Osteoblast (primary cell): ENCODE measurements around the gene ADAMTS9. TPM values are rescaled to one million over a fixed set of nuclear protein-coding genes. Genes with fewer than 3 reads are reported as not detected.

Source experiments
- DNase-seq: peaks from one replicate; pipeline ENCODE4 v3.0.0; 2011; ENCODE audit warnings: low spot score, mixed read lengths; ENCODE audit not compliant: insufficient read length; ENCODE audit errors: missing footprints
- H2AFZ ChIP-seq: 2 replicates; pipeline ENCODE4 v1.6.0; 2011; ENCODE audit warnings: mild to moderate bottlenecking, low read length
- H3K27ac ChIP-seq: 2 replicates; pipeline ENCODE4 v1.5.1; 2011; ENCODE audit warnings: mild to moderate bottlenecking, low read depth, low read length, moderate library complexity
- H3K27me3 ChIP-seq: 2 replicates; pipeline ENCODE4 v1.6.0; 2012; ENCODE audit warnings: mild to moderate bottlenecking, control low read depth, inconsistent platforms, low read length, moderate library complexity; ENCODE audit not compliant: insufficient read depth
- H3K36me3 ChIP-seq: 2 replicates; pipeline ENCODE4 v1.5.1; 2011; ENCODE audit warnings: mild to moderate bottlenecking, low read length, control low read depth, moderate library complexity; ENCODE audit not compliant: insufficient read depth
- H3K4me1 ChIP-seq: 2 replicates; pipeline ENCODE4 v1.5.1; 2011; ENCODE audit warnings: mild to moderate bottlenecking, low read length, control low read depth, moderate library complexity; ENCODE audit not compliant: insufficient read depth
- H3K4me2 ChIP-seq: 2 replicates; pipeline ENCODE4 v1.6.0; 2011; ENCODE audit warnings: mild to moderate bottlenecking, low read length; ENCODE audit not compliant: insufficient read depth
- H3K4me3 ChIP-seq: fragments of 200-600 bp; sonication (generic); 3 replicates; pipeline ENCODE4 v1.5.1; 2012; ENCODE audit warnings: mild to moderate bottlenecking, low read length, inconsistent platforms; ENCODE audit not compliant: insufficient read depth
- H3K79me2 ChIP-seq: 2 replicates; pipeline ENCODE4 v1.6.0; 2012; ENCODE audit warnings: mild to moderate bottlenecking, low read length, control low read depth, inconsistent platforms; ENCODE audit not compliant: insufficient read depth
- H3K9me3 ChIP-seq: 2 replicates; pipeline ENCODE4 v1.5.1; 2011; ENCODE audit warnings: low read depth, low read length, control low read depth
- H4K20me1 ChIP-seq: 2 replicates; pipeline ENCODE4 v1.6.0; 2012; ENCODE audit warnings: mild to moderate bottlenecking, low read length, control low read depth; ENCODE audit not compliant: insufficient read depth
- total RNA-seq: library from RNA; depleted of rRNA; stranded (reverse); fragments of >200 nt; gene quantifications from 2 replicates; pipeline ENCODE4 v1.2.3, GENCODE V29; 2012
- TF ChIP-seq, protein P1 (sequence below): IDR thresholded peaks from 2 replicates; pipeline ENCODE4 v1.5.1; 2011; ENCODE audit warnings: mild to moderate bottlenecking, low read depth, low read length, moderate library complexity; ENCODE audit errors: extremely low read depth

ADAMTS9 gene
- total RNA-seq, 1 donor, result 4.0 TPM

DNA sequence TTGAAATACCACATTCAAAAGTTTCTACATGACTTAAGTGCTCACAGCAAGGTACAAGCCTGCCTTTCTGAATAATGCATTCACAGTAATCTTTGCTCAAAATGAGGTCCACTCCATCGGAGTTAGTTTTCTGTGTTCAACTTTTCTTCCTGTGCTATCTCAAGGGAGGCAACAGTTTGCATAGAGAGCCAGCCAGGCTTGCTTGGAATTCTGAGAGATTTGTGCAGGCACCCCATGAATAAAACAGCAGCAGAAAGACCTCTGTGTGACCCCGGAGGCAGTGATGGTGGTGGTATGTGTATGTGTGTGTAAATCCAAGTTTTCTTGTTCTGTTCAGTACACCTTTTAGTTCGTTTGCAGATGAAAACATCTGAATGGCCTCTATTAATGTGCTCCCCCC is 124.0 kb downstream of the ADAMTS9 start:
- Histone ChIP-seq H3K4me1 (no peaks in the 10 kb centered on the region), H3K79me2 (no peaks in the 10 kb centered on the region), H3K27ac (no peak overlapping the region), H3K27me3 (no peaks in the 10 kb centered on the region), H2AFZ (no peak overlapping the region), H3K4me3 (no peak overlapping the region), H3K4me2 (no peak overlapping the region), H4K20me1 (no peaks in the 10 kb centered on the region), H3K9me3 (no peaks in the 10 kb centered on the region), H3K36me3 (no peaks in the 10 kb centered on the region)
- TF ChIP-seq, protein P1, sequence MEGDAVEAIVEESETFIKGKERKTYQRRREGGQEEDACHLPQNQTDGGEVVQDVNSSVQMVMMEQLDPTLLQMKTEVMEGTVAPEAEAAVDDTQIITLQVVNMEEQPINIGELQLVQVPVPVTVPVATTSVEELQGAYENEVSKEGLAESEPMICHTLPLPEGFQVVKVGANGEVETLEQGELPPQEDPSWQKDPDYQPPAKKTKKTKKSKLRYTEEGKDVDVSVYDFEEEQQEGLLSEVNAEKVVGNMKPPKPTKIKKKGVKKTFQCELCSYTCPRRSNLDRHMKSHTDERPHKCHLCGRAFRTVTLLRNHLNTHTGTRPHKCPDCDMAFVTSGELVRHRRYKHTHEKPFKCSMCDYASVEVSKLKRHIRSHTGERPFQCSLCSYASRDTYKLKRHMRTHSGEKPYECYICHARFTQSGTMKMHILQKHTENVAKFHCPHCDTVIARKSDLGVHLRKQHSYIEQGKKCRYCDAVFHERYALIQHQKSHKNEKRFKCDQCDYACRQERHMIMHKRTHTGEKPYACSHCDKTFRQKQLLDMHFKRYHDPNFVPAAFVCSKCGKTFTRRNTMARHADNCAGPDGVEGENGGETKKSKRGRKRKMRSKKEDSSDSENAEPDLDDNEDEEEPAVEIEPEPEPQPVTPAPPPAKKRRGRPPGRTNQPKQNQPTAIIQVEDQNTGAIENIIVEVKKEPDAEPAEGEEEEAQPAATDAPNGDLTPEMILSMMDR, result no peak
- no peak for DNase-seq

DNA sequence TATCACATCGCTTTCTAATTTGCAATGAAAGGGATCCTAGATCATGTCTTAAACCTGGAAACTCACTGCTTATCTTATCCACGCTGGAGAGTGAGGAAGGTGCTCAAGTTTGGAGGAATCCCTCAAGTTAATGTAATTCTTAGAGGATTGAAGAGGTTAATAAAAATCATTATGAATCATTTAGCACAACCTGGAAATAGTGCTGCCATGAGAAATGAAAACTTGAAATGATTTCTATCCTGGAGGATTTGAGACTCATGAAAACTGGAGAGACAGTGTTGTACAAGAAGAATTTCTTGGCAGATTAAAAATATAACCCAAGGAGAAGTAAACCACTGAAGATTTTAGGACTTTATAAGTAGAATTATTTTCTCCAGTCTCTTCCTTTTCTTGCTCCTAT is 125.9 kb downstream of the ADAMTS9 start:
- Histone ChIP-seq H3K36me3 (no peaks in the 10 kb centered on the region), H3K4me1 (no peaks in the 10 kb centered on the region), H3K79me2 (no peaks in the 10 kb centered on the region), H4K20me1 (no peaks in the 10 kb centered on the region), H3K4me2 (no peak overlapping the region), H2AFZ (no peak overlapping the region), H3K4me3 (no peak overlapping the region), H3K27me3 (no peaks in the 10 kb centered on the region), H3K9me3 (no peaks in the 10 kb centered on the region), H3K27ac (no peak overlapping the region)
- TF ChIP-seq, protein P1, result no peak
- no peak for DNase-seq

DNA sequence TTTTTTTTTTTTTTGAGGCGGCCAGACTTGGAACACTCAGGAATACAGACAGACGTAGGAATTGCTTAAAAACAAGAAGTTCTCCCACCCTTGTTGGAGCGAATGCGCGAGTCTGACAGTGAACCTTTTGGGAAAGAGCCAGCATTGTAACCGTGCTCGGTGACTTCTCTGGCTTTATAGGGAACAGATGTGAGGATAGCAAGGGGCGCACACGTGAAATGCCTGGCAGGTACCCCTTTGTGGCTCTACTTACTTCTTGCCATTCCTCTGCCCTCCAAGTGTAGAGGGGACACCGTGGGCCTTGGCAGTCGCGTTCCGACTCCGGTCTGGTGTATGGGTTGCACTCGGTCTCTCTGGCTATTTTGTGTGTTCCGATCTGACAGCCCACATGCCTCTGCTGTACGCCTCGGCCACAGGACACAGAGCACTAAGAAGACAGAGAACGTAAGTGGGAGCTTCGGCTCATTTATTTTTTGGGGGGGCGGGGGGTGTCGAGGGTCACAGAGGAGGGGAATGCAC is 126.4 kb downstream of the ADAMTS9 start:
- no peaks in the 10 kb centered on the region for H3K9me3 ChIP-seq
- TF ChIP-seq, protein P1, result no peak
- H3K4me1 ChIP-seq, result no peaks in the 10 kb centered on the region
- no peaks in the 10 kb centered on the region for H3K27me3 ChIP-seq
- no peak for DNase-seq
- no peaks in the 10 kb centered on the region for H3K79me2 ChIP-seq
- no peak overlapping the region for H2AFZ ChIP-seq
- H4K20me1 ChIP-seq, result no peaks in the 10 kb centered on the region
- H3K4me3 ChIP-seq, result no peak overlapping the region
- no peak overlapping the region for H3K27ac ChIP-seq
- H3K36me3 ChIP-seq, result no peaks in the 10 kb centered on the region
- H3K4me2 ChIP-seq, result no peak overlapping the region

DNA sequence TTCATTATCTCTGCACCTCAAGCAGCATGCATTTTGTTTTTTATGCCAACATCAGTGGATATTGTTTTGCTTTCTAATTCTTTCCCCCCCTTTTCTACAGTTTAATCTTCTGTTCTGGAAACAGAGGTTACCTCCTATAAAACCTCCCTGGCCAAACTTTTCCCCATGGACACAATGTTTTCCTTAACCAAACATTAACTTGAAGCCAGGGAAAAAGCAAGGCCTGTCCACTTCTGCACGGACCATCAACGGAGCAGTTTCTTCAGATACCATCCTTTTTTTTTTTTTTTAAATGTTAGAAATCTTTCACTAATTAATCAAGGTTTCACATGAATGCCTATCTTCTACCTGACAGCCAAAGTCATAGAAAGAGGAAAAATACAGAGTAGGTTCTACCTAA is 127.0 kb downstream of the ADAMTS9 start:
- no peaks in the 10 kb centered on the region for H4K20me1 ChIP-seq
- H2AFZ ChIP-seq, result no peak overlapping the region
- no peaks in the 10 kb centered on the region for H3K36me3 ChIP-seq
- DNase-seq, result no peak
- no peak overlapping the region for H3K4me3 ChIP-seq
- no peaks in the 10 kb centered on the region for H3K4me1 ChIP-seq
- H3K27ac ChIP-seq, result no peak overlapping the region
- TF ChIP-seq, protein P1, result no peak
- H3K9me3 ChIP-seq, result no peaks in the 10 kb centered on the region
- H3K4me2 ChIP-seq, result no peak overlapping the region
- H3K27me3 ChIP-seq, result no peaks in the 10 kb centered on the region
- no peaks in the 10 kb centered on the region for H3K79me2 ChIP-seq
